ENCODE data around the gene PFKFB2.
A peak's percentile ranks its signal among the peaks of the same experiment; 100 is the strongest.

PFKFB2 gene

GRCh38 chr1:207073906-207074820, 21.1 kb downstream of the PFKFB2 start:
- no peak for TF ChIP-seq CTCF (IDR thresholded peaks at IDR 0.05; ENCODE audit: low read depth, low read length)
- DNase-seq: no peak
- Histone ChIP-seq H3K27me3 (ENCODE audit: insufficient read depth, low read depth, severe bottlenecking) (peaks cover 100% of the 10 kb centered on the region), H3K36me3 (no peaks in the 10 kb centered on the region), H3K4me3 (ENCODE audit: low read depth, low read length) (no peak overlapping the region), H3K27ac (no peak overlapping the region), H3K9me3 (ENCODE audit: severe bottlenecking) (no peaks in the 10 kb centered on the region)

- Histone ChIP-seq H3K27me3 (ENCODE audit: insufficient read depth, low read depth, severe bottlenecking) (peaks cover 96% of the 10 kb centered on the region), H3K9me3 (ENCODE audit: severe bottlenecking) (no peaks in the 10 kb centered on the region), H3K27ac (no peak overlapping the region), H3K4me3 (ENCODE audit: low read depth, low read length) (no peak overlapping the region), H3K36me3 (no peaks in the 10 kb centered on the region)
- no peak for DNase-seq
- TF ChIP-seq CTCF (IDR thresholded peaks at IDR 0.05; ENCODE audit: low read depth, low read length): no peak
Observed at GRCh38 chr1:207076181-207076955, 23.3 kb downstream of the PFKFB2 start.

GRCh38 chr1:207077012-207077411, 23.9 kb downstream of the PFKFB2 start:
- no peak overlapping the region for H3K27ac ChIP-seq

GRCh38 chr1:207077470-207078377, 24.6 kb downstream of the PFKFB2 start:
- H3K36me3 ChIP-seq: no peaks in the 10 kb centered on the region
- H3K27ac ChIP-seq: no peak overlapping the region
- peak; percentile 99 for TF ChIP-seq CTCF (IDR thresholded peaks at IDR 0.05; ENCODE audit: low read depth, low read length)
- H3K4me3 ChIP-seq (ENCODE audit: low read depth, low read length): no peak overlapping the region
- no peaks in the 10 kb centered on the region for H3K9me3 ChIP-seq (ENCODE audit: severe bottlenecking)
- DNase-seq: peak; percentile 81
- peaks cover 96% of the 10 kb centered on the region for H3K27me3 ChIP-seq (ENCODE audit: insufficient read depth, low read depth, severe bottlenecking)

More at GRCh38 chr1:207077012-207077411, 23.9 kb downstream of the PFKFB2 start:
- Histone ChIP-seq H3K4me3 (ENCODE audit: low read depth, low read length) (no peak overlapping the region), H3K27me3 (ENCODE audit: insufficient read depth, low read depth, severe bottlenecking) (peaks cover 96% of the 10 kb centered on the region), H3K9me3 (ENCODE audit: severe bottlenecking) (no peaks in the 10 kb centered on the region), H3K36me3 (no peaks in the 10 kb centered on the region)
- TF ChIP-seq CTCF (IDR thresholded peaks at IDR 0.05; ENCODE audit: low read depth, low read length): no peak
- no peak for DNase-seq

GRCh38 chr1:207078578-207079132, 25.6 kb downstream of the PFKFB2 start:
- Histone ChIP-seq H3K36me3 (no peaks in the 10 kb centered on the region), H3K4me3 (ENCODE audit: low read depth, low read length) (no peak overlapping the region), H3K9me3 (ENCODE audit: severe bottlenecking) (no peaks in the 10 kb centered on the region), H3K27ac (no peak overlapping the region), H3K27me3 (ENCODE audit: insufficient read depth, low read depth, severe bottlenecking) (peaks cover 96% of the 10 kb centered on the region)
- no peak for TF ChIP-seq CTCF (IDR thresholded peaks at IDR 0.05; ENCODE audit: low read depth, low read length)
- DNase-seq: no peak
